Stimulated activated naive CD8-positive, alpha-beta T cell treated with anti-CD3 and anti-CD28 coated beads, Interleukin-15, Interleukin-2, amounts not matched to agents 100 ng/mL and 50 ng/mL, for 24 hours (primary cell): ENCODE data around the gene MAD1L1.
"Not testable (repeated sequence)": the region's sequence is repeated elsewhere in the genome, so short reads cannot be mapped to it uniquely, and the experiment has no call there.

Experiments
- H3K27ac Mint-ChIP-seq: one replicate; pipeline ENCODE4 v1.8.0; 2021; ENCODE audit warnings: mild to moderate bottlenecking, mixed read lengths
- H3K27me3 Mint-ChIP-seq: one replicate; pipeline ENCODE4 v1.8.0; 2021; ENCODE audit warnings: mixed read lengths
- H3K36me3 Mint-ChIP-seq: one replicate; pipeline ENCODE4 v1.8.0; 2021; ENCODE audit warnings: low read depth, mixed read lengths
- H3K4me1 Mint-ChIP-seq: one replicate; pipeline ENCODE4 v1.8.0; 2021; ENCODE audit warnings: low read depth, mixed read lengths
- H3K4me3 Mint-ChIP-seq: one replicate; pipeline ENCODE4 v1.8.0; 2021; ENCODE audit warnings: mild to moderate bottlenecking, mixed read lengths
- H3K9me3 Mint-ChIP-seq: one replicate; pipeline ENCODE4 v1.8.0; 2021; ENCODE audit warnings: mixed read lengths

MAD1L1 gene

DNA sequence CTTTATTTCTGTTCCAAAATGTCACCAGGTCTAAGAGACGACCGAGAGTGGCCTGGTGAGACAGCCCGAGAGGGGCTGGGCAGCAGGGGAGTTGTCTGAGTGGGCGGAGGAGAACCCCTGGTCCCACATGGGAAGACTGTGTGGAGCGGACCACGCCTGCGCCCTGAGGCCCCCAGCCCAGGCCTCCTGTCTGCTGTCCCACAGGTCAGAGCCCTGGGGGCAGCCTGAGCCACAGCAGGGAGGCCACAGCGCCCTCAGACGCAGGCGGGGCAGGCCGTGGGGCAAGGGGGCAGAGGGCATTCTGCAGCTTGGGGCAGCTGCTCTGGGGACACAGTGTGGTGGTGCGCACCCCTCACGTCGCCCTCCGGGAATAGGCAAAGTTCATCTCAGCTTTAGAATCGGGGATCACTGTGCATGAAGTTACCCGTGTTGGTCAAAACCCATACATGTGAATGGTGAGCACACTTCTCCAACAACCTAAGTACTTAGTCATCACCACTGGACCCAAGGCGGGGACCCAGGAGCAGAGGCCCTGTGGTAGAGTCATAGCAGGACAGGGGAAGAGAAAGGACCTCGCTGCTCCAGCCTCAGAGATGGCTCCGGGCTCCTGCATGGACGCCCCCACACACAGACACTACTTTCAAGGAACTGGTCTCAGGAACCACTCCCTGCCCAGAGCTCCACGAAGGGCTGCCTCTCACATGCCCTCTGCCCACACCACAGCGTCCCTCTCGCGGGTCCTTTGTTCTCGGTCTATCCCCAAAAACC lies 348.0 kb downstream of the MAD1L1 start:
- Mint-ChIP-seq H3K27ac (no peak overlapping the region), H3K9me3 (no peaks in the 10 kb centered on the region), H3K36me3 (peaks cover 15% of the 10 kb centered on the region), H3K4me1 (peaks cover 6% of the 10 kb centered on the region), H3K27me3 (no peaks in the 10 kb centered on the region), H3K4me3 (no peak overlapping the region)

DNA sequence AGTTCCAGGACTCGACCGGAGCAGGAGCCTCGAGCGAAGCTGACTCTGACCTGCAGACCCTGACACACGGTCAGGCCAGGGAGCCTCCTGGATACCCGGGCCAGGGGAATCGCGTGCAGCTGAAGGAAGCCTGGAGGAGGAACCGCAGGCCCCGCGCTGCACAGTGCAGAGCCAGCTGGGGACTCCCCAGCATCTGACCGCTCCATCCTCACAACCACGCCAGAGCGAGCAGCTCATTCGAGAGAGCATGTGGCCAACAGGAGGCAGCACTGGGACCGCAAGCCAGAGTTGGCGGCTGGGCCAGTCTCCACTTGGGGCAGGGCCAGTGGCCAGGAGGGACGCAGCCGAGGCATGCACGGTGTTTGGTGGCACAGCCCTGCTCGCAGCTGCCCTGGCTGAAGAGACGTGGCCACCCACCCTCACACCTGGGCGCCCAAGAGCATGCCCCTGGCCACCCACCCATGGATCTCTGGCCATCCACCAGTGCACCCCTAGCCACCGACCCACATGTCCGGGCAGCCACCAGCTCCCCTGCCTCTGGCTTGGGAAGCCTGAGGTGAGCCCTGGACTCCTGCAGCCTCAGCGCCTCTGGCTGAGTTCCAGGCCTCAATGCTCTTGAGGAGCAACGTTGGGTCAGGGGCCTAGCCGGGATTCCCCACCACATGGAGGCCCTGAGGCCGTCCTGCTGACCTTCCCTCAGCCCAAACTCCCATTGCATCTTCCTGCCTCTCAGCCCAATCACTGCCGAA lies 348.7 kb downstream of the MAD1L1 start:
- Mint-ChIP-seq H3K4me1 (peaks cover 6% of the 10 kb centered on the region), H3K27ac (no peak overlapping the region), H3K9me3 (no peaks in the 10 kb centered on the region), H3K27me3 (no peaks in the 10 kb centered on the region), H3K36me3 (peaks cover 20% of the 10 kb centered on the region), H3K4me3 (no peak overlapping the region)

DNA sequence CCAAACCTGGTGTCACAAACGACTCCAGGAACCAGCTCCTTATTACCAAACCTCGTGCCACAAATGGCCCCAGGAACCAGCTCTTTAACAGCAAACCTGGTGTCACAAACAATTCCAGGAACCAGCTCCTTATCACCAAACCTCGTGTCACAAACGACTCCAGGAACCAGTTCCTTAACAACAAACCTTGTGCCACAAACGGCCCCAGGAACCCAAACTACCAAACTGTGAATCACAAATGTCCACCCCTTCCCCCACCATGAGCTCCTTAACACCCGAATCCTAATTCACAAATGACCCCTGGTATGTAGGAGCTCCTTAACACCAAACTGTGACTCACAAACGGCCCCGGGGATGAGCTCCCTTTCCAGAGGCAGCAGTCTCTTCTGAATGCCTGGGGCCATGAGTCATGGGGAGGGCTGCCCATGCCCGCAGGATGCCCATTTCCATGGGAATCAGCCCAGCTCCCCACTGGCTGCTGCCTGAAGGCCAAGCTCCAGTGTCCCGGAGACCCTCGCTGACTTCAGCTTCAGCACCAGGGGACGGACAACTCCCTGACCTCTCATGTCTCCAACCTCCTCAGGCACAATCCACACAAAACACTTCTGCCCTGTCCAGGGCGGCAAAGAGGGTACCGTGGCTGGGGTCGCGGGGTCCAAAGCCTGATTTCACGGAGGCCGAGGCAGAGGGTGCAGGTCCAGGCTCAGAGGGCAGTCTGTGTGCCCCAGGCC lies 349.5 kb downstream of the MAD1L1 start:
- peaks cover 6% of the 10 kb centered on the region for H3K9me3 Mint-ChIP-seq
- peaks cover 18% of the 10 kb centered on the region for H3K36me3 Mint-ChIP-seq
- no peak overlapping the region for H3K4me3 Mint-ChIP-seq
- no peaks in the 10 kb centered on the region for H3K27me3 Mint-ChIP-seq
- H3K27ac Mint-ChIP-seq: no peak overlapping the region
- H3K4me1 Mint-ChIP-seq: peaks cover 6% of the 10 kb centered on the region

DNA sequence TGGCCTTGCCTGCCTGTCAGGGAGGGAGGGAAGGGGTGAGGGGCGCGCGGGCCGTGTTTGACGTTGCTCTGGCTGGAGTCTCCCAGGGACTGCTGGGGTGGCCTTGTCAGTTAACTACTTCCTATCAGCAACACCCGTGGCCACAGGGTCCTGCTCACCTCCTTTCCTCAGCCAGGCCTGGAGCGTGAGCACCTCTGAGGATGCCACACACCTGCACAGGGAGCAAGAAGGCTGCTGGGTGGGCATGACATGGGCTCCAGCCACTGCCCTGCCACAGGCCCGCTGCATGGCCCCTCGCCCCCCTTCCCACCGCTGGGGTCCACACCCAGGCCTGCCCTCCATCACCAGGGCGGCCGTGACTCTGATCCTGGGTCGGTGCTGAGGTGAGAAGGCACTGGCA lies 350.3 kb downstream of the MAD1L1 start:
- H3K27ac Mint-ChIP-seq: no peak overlapping the region
- peaks cover 6% of the 10 kb centered on the region for H3K4me1 Mint-ChIP-seq
- H3K9me3 Mint-ChIP-seq: peaks cover 8% of the 10 kb centered on the region
- peaks cover 18% of the 10 kb centered on the region for H3K36me3 Mint-ChIP-seq
- no peaks in the 10 kb centered on the region for H3K27me3 Mint-ChIP-seq
- H3K4me3 Mint-ChIP-seq: no peak overlapping the region

DNA sequence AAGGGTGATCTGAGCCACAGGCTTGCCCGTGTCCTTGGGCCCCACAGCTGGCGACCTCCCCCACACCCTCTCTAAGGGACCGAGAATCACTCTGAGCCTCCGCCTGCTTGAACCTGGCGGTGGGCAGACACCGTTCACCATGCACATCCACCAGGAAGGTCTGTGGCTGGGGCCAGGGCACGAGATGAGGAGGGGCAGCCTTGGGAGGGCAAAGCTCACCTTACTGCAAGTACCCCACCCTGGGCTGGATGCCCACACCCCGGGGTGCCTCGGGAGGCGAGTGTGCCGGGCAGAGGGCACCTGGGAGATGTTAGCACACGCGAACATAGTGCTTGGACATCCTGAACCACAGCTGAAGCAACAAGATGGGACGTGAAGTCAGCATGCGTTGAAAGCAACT lies 350.8 kb downstream of the MAD1L1 start:
- peaks cover 6% of the 10 kb centered on the region for H3K4me1 Mint-ChIP-seq
- H3K27me3 Mint-ChIP-seq: no peaks in the 10 kb centered on the region
- peaks cover 17% of the 10 kb centered on the region for H3K36me3 Mint-ChIP-seq
- peaks cover 8% of the 10 kb centered on the region for H3K9me3 Mint-ChIP-seq
- H3K4me3 Mint-ChIP-seq: no peak overlapping the region
- no peak overlapping the region for H3K27ac Mint-ChIP-seq

DNA sequence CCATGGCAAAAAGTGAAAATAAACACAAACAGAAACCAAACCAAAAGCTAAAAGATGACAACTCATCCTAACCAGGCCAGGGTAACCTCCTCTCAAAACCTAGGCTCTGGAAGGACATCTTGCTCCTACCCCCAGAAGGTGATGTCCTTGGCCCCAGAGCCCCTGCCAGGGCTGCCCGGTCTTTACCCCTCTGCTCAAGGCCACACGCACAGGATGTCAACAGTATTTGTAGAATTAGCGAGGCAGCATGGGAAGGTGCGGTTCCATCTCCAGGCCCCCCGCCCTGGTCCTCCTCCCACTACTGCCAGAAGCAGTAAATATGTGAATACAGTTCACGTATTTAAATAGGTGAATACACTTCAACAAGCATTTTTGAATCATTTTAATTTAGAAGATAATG lies 356.1 kb downstream of the MAD1L1 start:
- not testable (repeated sequence) for H3K27me3 Mint-ChIP-seq, H3K27ac Mint-ChIP-seq, H3K4me1 Mint-ChIP-seq, H3K4me3 Mint-ChIP-seq, H3K9me3 Mint-ChIP-seq
- peaks cover 17% of the 10 kb centered on the region for H3K36me3 Mint-ChIP-seq

DNA sequence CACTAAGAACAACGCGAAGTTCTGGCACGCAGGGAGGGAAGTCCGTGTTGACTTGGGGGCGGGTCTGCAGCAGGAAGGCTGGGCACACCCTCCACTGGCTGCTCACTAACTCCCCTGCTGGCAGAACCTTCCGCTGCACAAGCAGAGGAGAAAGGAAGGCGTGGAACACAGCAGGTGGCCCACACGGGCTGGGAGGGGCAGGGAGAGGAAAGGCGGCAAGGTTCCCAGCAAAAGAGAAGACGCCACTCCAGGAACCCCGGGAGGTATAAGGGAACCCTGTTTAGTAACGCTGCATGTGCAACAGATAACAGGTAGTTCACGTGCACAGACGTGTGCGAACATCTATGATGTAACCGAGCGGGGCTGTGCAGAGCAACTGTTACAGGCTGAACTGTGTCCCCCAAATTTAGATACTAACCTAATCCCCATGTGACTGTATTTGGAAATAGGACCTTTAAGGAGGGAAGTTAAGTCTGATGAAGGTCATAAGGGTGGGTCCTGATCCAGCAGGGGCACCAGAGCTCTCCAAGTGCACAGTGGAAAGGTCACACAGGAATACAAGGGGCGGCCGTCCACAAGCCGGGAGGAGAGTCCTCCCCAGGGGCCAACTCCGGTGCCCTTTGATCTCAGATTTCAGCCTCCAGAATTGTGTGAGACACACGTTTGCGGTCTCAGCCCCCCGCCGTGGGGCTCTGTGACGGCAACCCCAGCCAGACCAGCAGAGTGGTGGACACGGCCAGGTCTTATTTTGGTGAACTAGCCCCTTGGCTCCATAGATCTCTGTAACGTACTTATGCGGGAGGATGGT lies 357.1 kb downstream of the MAD1L1 start:
- not testable (repeated sequence) for H3K27me3 Mint-ChIP-seq, H3K4me1 Mint-ChIP-seq, H3K4me3 Mint-ChIP-seq, H3K9me3 Mint-ChIP-seq, H3K27ac Mint-ChIP-seq
- peaks cover 17% of the 10 kb centered on the region for H3K36me3 Mint-ChIP-seq

DNA sequence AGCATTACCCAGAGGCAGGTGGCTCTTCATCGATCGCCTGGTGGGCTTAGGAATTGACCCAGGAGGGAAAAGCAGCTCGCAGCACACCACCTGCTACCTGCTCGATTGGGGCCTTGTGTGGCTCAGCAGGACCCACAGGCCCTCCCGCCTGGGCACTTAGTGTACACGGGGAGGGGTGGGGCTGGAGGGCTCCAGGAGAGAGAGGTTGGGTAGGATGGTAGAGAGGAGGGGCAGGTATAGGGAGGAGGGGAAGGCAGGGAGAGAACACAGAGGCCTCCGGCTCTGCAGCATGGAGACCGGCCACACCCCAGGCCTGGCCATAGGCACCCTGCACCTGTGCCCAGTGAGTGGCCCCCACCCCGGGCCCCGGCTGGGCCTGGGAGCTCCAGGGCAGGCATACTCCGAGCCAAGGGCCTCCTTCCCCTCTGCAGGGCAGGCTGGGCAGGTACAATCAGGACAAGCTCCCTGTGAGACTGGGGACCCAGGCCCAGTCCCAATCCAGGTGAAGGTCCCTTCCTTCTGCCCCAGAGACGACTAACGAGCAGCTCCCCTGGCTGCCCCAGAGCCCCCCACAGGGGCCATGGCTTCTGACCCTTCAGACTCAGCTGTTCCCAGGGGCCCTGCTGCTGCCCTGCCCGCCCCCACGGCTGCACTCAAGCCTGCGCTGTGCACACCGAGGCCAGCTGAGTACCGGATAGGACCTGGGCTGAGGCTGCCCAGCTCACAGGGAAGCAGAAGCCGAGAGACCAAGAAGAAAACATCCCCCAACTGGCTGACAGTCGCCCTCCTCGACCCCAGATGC lies 358.0 kb downstream of the MAD1L1 start:
- not testable (repeated sequence) for H3K4me1 Mint-ChIP-seq, H3K27me3 Mint-ChIP-seq, H3K27ac Mint-ChIP-seq, H3K9me3 Mint-ChIP-seq, H3K4me3 Mint-ChIP-seq
- peaks cover 17% of the 10 kb centered on the region for H3K36me3 Mint-ChIP-seq

DNA sequence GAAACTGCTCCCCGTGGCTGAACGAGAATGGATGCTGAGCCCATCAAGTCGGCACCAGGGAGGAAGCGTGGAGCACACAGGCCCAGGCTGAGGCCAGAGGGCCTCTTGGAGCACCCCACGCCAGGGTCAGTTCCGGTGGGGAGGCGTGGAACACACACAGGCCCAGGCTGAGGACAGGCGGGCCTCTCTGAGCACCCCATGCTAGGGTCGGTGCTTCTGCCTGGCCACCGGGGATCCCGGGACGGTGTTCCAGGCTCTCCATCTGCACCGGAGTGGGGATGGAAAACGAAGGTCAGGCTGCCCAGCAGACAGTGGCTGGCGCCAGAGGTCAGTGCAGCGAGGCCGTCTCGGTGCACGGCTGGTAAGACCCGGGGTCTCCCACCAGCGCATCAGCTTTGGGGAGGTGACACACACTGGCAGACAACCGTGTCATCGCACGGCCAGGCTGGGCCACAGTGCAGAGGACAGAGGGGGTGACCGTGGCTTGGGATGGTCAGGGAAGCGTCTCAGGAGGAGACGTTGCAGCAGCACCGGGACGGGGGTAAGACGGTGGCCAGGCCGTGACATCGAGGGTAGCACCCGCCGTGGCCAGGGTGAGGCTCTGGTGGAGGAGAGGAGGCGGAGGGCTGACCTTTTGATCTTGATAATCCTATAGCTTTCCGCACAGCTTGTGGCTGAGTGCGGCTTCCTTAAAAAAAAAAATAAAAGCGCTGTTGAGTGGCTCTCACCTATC lies 358.7 kb downstream of the MAD1L1 start:
- peaks cover 12% of the 10 kb centered on the region for H3K36me3 Mint-ChIP-seq
- H3K4me3 Mint-ChIP-seq: no peak overlapping the region

DNA sequence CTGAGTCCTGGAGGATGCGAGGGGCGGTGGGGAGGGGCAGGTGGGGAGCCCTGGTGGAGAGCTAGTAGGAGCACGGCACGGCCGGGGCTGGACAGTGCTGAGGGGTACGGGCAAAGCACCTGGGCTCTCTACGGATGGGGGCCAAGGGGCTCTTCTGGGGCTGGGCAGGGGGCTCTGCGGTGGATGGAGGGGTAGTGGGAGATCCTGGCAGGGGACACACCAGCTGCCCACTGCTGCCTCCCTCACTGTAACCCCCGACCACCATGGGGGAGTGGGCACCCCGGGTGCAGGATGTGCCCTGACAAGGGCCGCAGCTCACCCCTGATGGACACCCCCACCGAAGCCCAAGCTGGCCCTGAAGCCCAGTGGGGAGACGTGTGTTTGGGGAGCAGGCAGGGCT lies 359.3 kb downstream of the MAD1L1 start:
- Mint-ChIP-seq H3K27ac (no peak overlapping the region), H3K4me1 (peaks cover 6% of the 10 kb centered on the region), H3K4me3 (no peak overlapping the region), H3K27me3 (no peaks in the 10 kb centered on the region), H3K9me3 (peaks cover 4% of the 10 kb centered on the region), H3K36me3 (peaks cover 8% of the 10 kb centered on the region)

More for the DNA sequence above, 358.7 kb downstream of the MAD1L1 start:
- Mint-ChIP-seq H3K27me3 (no peaks in the 10 kb centered on the region), H3K9me3 (peaks cover 8% of the 10 kb centered on the region), H3K4me1 (peaks cover 6% of the 10 kb centered on the region), H3K27ac (no peak overlapping the region)

DNA sequence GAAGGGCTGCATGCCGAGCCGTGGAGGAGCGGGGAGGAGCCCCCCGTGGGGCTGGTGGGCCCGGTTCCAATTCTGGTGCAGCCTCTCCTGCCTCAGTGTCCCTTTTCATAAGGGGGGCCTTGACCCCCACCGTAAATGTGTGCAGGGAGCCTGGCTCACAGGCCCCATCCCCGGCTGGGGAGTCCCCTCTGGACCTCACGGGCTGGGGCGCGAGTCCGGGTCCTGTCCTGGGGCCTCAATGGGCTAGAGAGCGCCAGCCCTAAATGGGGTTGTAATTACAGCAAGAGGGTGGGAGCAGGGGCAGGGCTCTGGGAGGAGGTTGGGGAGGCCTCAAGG lies 359.7 kb downstream of the MAD1L1 start:
- Mint-ChIP-seq H3K36me3 (peaks cover 4% of the 10 kb centered on the region), H3K4me3 (no peak overlapping the region), H3K9me3 (peaks cover under 1% of the 10 kb centered on the region), H3K4me1 (peaks cover 6% of the 10 kb centered on the region), H3K27me3 (no peaks in the 10 kb centered on the region), H3K27ac (no peak overlapping the region)

DNA sequence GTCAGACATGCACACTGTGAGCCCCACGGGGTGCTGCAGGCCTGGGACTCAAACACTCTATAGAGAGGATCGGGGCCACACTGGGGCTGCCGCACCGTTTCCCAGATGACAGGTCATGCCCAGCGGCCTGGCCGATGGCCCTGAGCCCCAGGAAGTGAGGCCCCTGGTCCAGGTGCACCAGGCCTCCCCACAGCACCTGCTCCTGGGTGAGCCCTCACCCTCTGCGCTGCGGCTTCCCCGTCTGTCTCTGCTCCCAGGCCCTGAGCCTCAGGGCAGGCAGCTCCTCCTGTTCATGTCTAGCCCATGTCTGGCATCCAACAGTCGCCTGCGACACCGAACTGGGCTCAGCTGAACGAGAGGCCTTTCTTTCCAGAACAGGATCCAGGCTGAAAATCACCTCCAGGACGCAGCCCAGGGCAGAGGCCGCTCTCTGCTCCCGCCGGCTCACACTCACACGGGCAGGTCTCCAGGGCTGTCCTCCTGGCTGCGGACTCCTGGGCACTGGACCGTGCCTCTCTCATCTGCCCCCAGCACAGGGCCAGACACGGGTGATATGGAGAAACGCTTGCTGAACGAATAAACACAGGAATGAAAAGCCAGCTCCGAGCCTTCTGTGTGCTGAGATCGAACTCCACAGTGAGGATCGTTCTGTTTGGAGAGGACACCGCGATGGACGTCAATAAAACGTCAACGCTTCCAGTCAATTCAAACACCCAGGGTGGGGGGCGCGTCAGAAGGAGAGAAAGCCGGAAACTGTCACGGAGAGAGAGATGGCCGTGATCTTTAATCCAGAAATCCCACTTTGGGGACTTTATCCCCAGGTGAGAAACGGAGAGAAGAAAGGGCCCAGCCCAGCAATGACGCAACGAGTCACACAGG lies 360.3 kb downstream of the MAD1L1 start:
- Mint-ChIP-seq H3K36me3 (no peaks in the 10 kb centered on the region), H3K27me3 (no peaks in the 10 kb centered on the region), H3K9me3 (no peaks in the 10 kb centered on the region), H3K4me1 (peaks cover 6% of the 10 kb centered on the region), H3K4me3 (no peak overlapping the region), H3K27ac (no peak overlapping the region)
